Measurements from ENCODE around the gene PSENEN.
A peak's percentile ranks its signal among the peaks of the same experiment; 100 is the strongest.

The PSENEN gene, protein sequence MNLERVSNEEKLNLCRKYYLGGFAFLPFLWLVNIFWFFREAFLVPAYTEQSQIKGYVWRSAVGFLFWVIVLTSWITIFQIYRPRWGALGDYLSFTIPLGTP

DNA sequence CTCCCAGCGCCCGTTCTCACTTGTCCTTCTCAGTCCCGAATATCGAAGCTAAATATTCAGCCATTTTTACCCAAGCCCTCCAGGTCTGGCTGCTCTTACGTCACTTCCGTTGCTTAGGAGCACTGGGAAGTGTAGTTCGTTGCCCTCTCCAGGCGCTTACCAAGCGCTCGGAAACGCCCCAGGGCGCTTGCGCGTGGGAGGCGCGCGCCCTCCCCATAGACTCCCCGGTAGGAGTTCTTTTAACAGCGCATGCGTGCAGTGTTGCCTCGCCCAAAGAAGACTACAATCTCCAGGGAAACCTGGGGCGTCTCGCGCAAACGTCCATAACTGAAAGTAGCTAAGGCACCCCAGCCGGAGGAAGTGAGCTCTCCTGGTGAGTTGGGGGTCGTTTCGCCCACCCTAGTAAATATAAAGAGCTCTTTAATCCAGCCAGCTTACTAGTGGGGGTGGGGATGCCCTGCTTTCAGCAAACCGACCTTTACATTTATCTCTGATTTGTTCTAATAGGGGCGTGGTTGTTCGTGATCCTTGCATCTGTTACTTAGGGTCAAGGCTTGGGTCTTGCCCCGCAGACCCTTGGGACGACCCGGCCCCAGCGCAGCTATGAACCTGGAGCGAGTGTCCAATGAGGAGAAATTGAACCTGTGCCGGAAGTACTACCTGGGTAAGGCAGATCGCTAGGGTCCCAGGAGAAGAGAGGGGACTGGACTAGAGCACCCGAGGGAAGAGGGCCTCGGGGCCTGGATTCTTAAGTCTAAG, at the start of gene PSENEN, which contains the start of gene U2AF1L4:
Gene PSENEN, plus strand, starts transcription at position 324 of the 759 bp plus-strand sequence. Its CDS starts 280 bp downstream, at position 604.
Gene U2AF1L4, minus strand, starts transcription at position 91 of the 759 bp plus-strand sequence. Its CDS starts 27 bp downstream, at position 64.
- DNase-seq, result peak; percentile 95

DNA sequence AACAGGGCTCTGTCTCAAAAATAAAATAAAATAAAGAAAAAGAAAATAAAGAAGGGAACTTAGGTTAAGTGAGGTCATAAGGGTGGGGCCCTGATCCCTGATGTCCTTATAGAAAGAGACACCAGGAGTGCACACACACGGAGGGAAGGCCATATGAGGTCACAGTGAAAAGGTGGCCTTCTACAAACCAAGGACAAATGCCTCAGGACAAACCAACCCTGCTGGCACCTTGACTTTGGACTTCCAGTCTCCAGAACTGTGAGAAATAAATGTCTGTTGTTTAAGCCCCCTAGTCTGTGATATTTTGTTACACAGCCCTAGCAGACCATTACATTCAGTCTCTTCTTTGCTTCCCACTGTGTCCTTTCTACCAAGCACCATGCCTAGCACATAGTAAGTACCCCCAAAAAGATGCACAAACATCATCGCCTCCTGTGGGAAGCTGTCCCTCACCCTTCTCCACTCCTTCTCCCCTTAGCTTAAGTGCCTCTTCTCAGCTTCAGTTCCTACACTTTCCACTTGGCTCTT, 49.5 kb upstream of the PSENEN start:
- DNase-seq, result no peak

DNA sequence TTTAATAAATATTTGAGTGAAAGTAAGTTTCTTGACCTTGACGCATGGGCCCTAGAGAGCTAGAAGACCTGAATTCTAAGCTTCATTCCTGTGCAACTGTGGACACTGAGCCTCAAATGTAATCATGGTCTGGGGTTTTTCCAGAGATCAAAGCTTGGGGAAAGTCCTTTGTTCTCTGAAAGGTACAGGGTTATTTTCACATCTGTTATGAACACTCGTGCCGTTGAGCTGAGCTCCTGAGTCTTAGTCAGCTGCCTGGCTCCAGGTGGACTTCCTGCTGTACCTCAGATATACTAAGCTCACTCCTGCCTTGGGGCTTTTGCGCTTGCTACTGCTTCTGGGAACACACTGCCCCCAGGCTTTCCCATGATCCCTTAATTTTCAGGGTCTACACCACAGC, 48.6 kb upstream of the PSENEN start:
- DNase-seq, result no peak

DNA sequence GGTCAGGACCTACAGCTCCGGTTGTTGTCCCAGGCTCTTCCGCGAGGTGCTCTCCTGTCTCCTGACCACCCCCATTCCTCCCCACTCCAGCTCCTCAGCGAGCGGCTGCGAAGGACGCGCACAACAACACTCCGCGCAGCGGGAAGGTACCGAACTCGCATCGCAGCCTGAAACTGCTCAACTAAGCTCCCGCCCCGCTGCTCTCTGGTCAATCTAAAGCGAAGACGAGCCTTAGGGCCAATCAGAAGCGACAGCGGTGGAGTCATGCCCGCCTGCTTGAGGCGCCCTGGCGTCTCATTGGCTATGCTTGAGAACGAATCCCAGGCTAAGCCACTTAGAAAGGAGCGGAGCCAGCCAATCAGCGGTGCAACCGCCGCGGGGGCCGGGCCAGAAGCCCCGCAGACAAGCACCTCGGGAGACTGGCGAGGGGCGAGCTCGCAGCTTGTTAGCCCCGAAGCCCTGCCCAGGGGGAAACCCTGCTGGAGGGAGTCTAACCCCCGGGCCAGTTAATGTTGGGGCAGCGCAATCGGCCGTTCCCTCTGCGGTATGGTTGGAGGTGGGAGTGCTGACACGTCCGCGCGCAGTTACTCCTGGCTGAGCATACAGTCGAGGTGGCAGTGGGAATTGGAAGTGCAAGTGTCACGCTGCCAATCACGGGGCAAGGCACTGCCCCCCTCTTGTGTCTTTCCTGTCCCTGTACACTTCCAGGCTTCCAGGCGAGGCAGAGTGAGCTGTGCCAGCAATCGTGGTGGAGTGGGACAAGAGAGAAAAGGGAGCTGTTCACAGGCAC, 43.0 kb upstream of the PSENEN start:
- peak; percentile 97 for DNase-seq

DNA sequence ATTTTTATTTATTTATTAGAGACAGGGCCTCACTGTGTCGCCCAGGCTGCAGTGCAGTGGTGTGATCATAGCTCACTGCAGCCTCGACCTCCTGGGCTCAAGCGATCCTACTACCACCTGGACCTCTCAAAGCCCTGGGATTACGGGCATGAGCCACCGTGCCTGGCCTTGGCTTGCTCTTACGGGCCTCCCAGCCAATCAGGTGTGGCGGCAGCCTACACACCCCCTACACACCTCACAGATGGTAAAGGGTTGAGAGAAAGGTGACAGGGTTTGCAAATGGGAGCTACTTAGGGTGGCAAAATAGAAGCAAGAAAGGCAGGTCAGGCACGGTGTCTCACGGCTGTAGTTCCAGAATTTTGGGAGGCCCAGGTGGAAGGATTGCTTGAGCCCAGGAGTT, 42.1 kb upstream of the PSENEN start:
- no peak for DNase-seq

DNA sequence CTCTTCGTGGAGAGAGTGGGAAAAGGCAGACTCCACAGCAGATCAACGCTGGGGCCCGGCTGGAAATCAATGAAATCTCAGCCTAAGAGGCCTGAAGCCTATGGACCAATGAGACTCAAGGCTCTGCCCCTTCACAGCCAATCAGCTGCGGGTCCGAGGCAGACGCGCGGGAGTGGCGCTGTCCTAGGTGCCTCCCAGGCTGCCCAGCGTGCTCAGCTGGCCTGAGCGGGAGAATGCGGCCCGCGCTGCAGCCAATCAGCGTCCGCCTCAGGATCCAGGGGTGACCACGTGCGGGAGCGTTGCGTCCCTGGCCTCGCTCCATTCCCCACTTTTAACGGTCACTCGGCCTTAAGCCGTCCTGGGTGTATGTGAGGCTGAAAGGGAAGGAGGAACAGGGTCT, 41.2 kb upstream of the PSENEN start, which contains the start of gene ZBTB32:
Gene ZBTB32, plus strand, starts transcription at position 341 of the 400 bp plus-strand sequence. CDS start 10,069 bp downstream, outside the sequence.
- no peak for DNase-seq

DNA sequence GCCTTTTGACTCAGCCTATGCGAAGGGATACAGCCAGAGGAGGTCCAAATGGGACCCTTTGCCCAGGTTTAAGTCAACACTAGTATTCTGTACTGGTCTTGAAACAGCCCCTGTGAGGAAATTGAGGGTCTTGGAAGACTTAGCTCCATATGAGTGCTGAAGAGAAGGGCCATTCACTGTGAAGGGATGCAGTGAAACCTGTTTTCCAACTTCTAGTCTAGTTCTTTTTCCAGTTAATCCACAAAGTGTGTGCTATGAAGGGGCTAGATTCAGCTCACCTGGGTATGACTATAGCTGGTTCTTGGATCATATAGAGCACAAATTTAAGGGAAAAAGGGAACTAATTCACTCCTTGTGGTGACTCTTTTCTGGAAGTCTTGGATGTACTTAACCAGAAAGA, 37.1 kb upstream of the PSENEN start:
- no peak for DNase-seq

DNA sequence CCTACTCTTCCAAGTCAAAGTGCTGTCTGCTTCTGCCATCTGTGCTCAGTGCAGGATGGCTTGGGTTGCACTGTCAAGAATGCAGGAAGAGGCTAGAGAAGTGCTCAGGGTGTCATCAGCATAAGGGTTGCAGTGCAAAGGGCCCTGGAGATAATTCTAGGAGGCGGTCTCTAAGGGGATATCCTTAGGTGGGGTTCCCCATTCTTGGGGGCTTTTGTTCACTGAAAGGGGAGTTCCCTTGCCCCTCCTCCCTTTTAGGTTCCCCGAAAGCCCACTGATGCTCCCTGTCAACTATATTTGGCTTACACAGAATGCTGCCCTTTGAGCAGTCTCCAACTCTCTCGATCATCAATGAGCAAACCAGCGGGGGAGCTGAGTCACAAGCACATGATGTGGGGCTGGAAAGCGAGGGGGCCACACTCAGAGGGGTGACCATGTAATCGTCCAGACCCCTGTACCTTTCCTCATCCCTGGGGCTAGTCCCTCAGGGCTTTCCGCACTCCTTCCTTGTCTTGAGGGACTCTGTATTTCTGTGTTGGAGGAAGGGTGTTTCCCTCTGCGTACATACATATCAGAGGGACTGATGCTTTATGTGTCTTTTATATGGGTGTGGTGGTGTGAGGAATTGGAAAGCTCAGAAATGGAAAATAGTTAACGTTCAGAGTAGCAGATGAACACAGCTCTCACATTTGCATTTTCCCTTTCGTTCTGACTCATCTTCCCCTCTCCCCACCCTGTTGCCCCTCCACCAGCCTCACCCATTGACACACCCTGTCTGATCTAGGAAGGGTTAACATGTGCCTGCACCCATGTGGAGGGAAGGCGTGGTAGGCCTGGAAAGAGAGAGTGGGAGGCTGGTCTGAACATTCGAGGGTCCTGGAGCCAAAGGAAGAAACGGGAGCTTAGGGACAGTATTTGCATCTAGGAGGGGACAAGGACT, 34.4 kb upstream of the PSENEN start:
- no peak for DNase-seq

DNA sequence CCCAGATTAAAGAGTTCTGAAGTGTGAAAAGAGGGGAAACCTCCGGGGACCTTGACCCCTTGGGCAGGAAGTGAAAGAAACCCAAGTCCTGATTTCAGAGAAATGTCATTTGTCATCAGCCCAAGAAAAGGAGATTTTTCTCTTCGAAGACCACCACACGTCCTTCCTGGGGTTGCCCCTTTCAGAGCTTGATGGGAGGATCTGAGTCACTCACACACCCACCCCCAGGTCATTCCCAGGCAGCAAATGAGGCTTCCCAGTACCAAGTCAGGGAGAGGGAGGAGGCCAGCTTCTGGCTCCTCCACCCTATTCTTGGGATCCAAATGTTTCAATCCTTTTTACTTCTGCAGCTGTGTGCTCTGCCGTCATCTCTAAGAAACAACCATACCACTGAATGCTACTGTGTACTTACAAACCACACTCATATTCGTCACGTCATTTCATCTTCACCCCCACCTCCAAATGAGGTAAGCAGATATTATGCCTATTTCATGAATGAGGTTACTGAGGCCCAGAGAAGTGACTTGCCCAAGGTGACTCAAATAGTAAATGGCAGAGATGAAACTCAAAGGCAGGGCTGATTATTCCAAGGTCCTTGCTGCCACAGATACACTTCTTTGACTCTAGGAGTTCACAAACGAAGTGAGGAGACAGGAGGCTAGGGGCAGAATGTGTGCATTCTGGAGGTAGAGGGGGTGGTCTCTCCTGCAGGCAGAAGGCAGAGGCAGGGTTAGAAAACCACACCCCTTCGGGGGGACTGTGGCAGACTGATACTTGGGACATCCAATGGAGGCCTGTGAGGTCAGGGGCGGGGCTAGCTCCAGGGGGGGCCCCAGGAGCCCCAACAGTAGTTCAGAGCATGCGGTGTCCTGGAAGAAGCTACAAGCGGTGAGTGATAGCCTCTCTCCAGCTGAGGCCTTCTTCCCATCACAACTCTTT, 32.6 kb upstream of the PSENEN start:
- no peak for DNase-seq

DNA sequence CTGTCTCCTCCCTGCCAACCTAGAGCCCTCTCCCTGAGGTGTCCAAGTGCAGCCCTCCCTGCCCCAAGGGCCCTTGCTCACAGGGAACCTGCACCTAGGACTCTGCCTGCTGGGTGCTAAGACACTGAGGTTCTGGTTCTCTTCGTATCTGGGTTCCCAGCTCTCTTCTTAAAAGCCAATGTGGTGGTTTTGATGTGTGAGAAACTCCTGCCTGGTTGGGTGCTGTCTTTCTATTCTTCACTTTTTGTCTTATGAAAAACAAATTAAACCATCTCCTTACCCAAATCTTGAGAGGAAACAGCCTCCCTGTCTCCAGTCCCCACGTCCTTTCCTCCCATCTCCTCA, 32.0 kb upstream of the PSENEN start:
- DNase-seq, result no peak

DNA sequence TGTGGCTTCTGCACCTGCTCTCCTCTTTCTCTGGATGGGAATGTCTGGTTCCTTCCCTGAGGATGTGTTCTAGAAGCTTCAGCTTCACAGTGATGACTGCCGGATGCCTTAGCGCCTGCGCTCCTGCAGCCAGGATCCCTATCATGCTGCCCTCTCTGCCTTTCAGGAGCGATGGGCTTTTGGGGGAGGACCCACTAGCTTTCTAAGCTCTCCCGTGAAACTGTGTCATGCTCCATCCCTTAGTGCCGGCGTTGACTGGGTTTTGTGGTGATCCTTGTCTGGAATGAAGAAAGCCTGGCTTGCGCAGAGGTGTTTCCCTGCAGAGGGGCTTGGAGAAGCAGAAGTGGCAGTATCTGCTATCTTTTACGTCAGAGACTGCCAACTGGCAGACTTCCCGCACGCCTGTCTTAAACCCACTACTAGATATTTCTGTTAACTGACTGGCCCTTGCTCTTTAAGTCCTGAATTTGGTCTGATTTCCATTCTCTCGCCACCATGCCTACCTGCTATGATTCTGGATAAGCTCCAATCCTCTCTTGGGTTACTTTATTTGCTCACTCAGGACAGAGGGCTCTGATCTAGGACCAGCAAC, 31.5 kb upstream of the PSENEN start:
- DNase-seq, result no peak

DNA sequence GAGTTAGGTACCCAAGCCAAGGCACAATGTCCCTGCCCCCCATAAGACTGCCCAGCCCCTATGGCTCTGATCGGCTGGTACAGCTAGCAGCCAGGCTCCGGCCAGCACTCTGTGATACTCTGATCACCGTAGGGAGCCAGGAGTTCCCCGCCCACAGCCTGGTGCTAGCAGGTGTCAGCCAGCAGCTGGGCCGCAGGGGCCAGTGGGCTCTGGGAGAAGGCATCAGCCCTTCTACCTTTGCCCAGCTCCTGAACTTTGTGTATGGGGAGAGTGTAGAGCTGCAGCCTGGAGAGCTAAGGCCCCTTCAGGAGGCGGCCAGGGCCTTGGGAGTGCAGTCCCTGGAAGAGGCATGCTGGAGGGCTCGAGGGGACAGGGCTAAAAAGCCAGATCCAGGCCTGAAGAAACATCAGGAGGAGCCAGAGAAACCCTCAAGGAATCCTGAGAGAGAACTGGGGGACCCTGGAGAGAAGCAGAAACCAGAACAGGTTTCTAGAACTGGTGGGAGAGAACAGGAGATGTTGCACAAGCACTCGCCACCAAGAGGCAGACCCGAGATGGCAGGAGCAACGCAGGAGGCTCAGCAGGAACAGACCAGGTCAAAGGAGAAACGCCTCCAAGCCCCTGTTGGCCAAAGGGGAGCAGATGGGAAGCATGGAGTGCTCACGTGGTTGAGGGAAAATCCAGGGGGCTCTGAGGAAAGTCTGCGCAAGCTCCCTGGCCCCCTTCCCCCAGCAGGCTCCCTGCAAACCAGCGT, 30.7 kb upstream of the PSENEN start:
- no peak for DNase-seq

DNA sequence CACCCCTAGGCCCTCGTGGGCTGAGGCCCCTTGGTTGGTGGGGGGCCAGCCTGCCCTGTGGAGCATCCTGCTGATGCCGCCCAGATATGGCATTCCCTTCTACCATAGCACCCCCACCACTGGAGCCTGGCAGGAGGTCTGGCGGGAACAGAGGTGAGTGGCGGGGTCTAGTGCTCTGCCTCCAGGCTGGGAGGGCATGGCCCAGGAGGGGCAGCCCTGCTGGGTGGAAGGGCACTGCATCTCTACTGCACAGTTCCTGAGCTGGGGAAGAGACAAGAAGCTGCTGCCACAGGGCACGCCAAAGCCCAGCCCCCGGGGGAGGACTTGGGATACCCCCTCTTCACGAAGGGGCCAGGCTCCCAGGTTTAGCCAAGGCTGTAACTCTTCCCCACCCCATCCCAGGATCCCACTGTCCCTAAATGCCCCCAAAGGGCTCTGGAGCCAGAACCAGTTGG, 30.1 kb upstream of the PSENEN start:
- no peak for DNase-seq

DNA sequence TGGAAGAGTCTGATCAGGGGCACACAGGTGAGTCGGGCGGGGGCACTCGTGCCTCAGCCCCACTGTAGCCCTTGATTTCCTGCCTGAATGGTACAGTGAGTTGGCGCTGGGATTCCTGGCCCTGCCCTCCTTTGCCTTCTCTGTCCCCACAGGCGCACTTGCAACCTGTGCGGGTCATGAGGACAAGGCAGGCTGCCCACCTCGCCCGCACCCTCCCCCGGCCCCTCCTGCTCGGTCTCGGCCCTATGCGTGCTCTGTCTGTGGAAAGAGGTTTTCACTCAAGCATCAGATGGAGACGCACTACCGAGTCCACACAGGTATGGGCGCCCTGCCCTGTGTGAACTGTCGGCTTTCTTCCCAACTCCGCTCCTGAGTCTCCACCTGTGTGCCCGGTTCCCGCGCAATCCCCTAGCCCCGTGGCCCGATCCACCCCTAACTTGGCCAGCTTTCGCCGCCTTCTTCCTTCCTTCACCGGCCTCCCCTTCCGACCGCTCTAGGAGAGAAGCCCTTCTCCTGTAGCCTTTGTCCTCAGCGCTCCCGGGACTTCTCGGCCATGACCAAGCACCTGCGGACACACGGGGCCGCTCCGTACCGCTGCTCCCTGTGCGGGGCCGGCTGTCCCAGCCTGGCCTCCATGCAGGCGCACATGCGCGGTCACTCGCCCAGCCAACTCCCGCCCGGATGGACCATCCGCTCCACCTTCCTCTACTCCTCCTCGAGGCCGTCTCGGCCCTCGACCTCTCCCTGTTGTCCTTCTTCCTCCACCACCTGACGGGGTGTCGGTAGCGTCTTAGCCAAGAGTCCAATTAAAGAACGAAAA, 29.3 kb upstream of the PSENEN start:
- no peak for DNase-seq

DNA sequence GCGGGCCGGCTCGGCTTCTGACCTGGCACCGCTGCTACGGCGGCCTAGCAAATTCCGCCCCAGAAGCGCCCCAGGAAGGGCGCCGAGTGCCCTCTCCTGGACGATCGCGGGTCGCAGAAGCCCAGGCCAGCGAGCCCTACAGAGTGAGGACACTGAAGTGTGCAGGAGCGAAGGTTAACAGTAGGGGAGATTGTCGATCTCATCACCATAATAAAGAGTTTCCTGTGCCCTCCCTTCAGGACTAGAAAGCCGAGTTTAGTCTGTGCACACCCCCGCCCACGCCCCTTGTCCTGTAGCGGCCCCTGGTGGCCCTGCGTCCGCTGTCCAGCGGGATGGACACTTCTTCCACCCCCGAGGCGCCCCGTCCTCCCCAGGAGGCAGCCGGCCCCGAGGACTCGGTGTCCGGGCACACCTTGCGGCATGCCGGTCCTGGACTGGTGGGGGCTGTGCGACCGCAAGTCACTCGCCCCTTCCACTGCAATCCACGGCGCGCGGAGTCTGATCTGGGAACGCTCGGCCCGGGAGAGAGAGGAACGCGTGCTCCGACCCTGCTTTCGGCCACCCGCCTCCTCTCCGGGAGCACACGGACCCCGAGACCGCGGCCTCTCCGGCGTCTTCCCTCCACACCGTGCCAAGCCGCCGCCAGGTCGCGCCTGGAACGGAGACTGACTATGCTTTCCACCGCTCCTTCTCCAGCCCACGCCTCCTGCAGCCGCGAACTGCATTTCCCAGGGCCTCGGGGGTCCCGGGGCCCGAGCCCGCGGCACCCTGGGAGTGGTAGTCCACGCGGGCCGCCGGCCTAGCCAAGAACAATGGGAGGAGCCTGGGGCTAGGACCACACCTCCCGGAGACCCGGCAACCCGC, 28.4 kb upstream of the PSENEN start:
- peak; percentile 83 for DNase-seq

DNA sequence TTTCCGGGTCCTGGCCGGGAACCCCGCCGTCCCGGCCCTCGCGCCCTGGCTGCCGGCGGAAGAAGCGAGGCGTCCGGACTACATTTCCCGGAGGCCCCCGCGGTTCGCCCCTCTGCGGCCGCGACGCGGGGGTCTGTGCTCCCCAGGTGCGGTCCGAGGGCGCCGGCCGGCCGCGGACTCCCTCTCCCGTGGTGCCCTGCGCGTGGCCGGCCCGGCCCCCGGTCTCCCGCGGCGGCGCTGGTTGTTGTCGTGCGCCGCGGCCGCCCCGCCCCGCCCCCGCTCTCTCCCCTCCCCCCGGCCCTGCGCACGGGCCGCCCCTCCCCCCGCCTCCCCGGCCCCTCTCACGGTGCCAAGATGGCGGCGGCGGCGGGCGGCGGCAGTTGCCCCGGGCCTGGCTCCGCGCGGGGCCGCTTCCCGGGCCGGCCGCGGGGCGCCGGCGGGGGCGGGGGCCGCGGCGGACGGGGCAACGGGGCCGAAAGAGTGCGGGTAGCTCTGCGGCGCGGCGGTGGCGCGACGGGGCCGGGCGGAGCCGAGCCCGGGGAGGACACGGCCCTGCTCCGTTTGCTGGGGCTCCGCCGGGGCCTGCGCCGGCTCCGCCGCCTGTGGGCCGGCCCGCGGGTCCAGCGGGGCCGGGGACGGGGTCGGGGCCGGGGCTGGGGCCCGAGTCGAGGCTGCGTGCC, 27.6 kb upstream of the PSENEN start, which contains the start of gene KMT2B:
Gene KMT2B, plus strand, starts transcription at position 339 of the 680 bp plus-strand sequence. Its CDS starts 16 bp downstream, at position 355.
- no peak for DNase-seq

DNA sequence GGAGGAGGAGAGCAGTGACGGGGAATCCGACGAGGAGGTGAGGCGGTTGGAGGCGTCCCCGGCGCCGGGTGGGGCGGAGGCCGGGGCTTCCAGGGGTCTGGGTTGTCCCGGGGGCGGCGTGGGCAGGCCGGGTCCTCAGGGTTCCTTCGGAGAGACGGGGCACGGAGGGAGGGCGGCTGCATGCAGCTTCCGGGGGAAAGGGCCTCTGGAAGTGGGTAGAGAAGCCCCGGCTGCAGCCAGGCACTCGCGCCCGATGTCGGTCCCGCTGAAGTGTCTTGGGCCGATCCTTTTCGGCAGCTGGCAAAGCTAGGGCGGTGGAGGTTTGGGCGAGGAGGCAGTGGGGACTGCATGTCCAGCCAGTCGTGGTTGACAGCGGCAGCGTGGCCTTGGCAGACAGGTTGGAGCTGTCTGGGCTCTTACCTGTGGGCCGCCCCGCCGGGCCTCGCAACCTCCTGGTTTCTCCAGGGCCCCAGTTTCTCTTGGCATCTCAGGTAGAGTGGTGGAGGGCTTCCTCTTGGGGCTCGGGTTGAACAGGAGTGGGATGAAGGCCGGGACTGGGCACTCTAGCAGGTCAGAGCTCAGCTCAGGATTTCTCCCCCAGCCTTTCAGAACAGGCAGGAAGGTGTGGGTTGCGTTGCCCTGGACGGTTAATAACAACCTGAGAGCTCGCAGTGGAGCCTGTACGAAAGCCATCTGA, 27.0 kb upstream of the PSENEN start:
- DNase-seq, result no peak
